ENCODE results near the gene WFDC2.

The WFDC2 gene

GRCh38 chr20:45501600-45501999 is 32.0 kb downstream of the WFDC2 start:
- no peak for DNase-seq

GRCh38 chr20:45502561-45502960 is 33.0 kb downstream of the WFDC2 start:
- no peak for DNase-seq

- no peak for DNase-seq
Measured at GRCh38 chr20:45503403-45503802, 33.9 kb downstream of the WFDC2 start.

GRCh38 chr20:45506398-45506797 is 36.8 kb downstream of the WFDC2 start:
- DNase-seq = no peak

GRCh38 chr20:45507011-45507820 is 37.7 kb downstream of the WFDC2 start:
- no peak for DNase-seq

GRCh38 chr20:45508068-45508886 is 38.7 kb downstream of the WFDC2 start:
- DNase-seq = no peak

- DNase-seq = no peak
Measured at GRCh38 chr20:45509091-45509490, 39.5 kb downstream of the WFDC2 start.

- DNase-seq = no peak
Measured at GRCh38 chr20:45510242-45510862, 40.8 kb downstream of the WFDC2 start.

GRCh38 chr20:45515147-45515913 is 45.8 kb downstream of the WFDC2 start, which contains the start of gene SPINT3:
Gene SPINT3 (minus strand): TSS chr20:45515622. CDS start chr20:45515608, 14 bp downstream.
- no peak for DNase-seq

GRCh38 chr20:45518282-45518681 is 48.7 kb downstream of the WFDC2 start:
- no peak for DNase-seq

GRCh38 chr20:45523821-45524220 is 54.3 kb downstream of the WFDC2 start:
- DNase-seq = no peak

- DNase-seq = no peak
Measured at GRCh38 chr20:45527294-45527693, 57.7 kb downstream of the WFDC2 start.
